ENCODE measurements around the gene FAH.
A peak's percentile ranks its signal among the peaks of the same experiment; 100 is the strongest.

Gene FAH

DNA sequence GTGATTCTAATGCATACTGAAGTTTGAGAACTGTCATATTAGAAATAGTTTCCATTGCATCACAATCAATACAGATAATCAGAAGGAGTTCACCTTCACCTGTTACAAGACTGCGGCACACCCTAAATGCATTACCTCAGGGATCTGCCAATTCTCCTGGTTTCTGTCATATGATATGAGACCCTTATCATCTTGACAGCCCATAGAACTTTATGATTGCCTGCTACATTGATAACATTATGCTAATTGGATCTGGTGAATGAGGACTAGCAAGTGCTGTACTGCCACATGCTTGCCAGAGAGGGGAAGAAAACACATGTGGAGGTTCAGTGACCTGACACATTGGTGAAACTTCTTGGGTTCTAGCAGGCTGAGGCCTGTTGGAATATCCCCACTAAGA, 41.4 kb downstream of the FAH start:
- DNase-seq (ENCODE audit: insufficient read length, low spot score) (no peak), FAIRE-seq (no peak)

- no peak for FAIRE-seq
Observed at GRCh38 chr15:80194914-80195313, 42.1 kb downstream of the FAH start.

DNA sequence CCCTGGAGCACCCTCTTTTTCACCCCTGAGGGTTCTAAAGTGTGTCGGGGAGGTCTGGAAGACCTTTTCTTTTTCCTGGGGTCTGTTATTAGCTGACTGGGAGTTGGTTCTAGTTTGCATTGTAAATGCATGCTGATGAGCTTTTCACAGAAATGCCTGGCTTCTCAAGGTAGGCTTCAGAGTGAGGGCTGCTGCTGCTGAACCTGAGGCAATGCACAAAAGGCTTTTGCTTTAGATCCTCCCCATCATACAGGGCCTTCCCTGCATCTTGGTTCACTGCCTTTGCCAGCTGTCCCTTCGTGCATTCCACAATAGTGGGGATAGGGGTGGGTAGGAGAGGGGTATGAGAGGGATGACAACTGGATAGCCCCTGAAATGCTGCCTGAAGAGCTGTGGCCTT, 46.6 kb downstream of the FAH start:
- FAIRE-seq (no peak), DNase-seq (ENCODE audit: insufficient read length, low spot score) (no peak)

More at GRCh38 chr15:80194914-80195313, 42.1 kb downstream of the FAH start:
- no peak for DNase-seq (ENCODE audit: insufficient read length, low spot score)

- no peak for FAIRE-seq
Observed at GRCh38 chr15:80199869-80200268, 47.1 kb downstream of the FAH start.

GRCh38 chr15:80201256-80202015, 48.6 kb downstream of the FAH start:
- no peak for FAIRE-seq

More at GRCh38 chr15:80199869-80200268, 47.1 kb downstream of the FAH start:
- no peak for DNase-seq (ENCODE audit: insufficient read length, low spot score)

DNA sequence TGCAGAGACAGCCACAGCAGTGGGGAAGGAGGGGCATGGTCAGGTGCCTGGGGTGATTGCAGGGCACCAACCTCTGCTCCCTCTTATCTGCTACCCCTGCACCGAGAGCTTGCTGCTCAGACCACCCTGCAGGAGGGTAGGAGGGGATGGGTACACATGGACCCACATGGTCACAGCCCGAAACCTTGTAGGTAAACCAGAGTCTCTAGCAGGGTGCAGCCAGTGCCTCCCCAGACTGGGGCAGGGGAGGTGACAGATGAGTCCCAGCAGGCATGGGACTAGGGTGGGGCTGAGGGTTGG, 49.2 kb downstream of the FAH start:
- DNase-seq (ENCODE audit: insufficient read length, low spot score) (no peak), FAIRE-seq (no peak)

More at GRCh38 chr15:80201256-80202015, 48.6 kb downstream of the FAH start:
- no peak for DNase-seq (ENCODE audit: insufficient read length, low spot score)

DNA sequence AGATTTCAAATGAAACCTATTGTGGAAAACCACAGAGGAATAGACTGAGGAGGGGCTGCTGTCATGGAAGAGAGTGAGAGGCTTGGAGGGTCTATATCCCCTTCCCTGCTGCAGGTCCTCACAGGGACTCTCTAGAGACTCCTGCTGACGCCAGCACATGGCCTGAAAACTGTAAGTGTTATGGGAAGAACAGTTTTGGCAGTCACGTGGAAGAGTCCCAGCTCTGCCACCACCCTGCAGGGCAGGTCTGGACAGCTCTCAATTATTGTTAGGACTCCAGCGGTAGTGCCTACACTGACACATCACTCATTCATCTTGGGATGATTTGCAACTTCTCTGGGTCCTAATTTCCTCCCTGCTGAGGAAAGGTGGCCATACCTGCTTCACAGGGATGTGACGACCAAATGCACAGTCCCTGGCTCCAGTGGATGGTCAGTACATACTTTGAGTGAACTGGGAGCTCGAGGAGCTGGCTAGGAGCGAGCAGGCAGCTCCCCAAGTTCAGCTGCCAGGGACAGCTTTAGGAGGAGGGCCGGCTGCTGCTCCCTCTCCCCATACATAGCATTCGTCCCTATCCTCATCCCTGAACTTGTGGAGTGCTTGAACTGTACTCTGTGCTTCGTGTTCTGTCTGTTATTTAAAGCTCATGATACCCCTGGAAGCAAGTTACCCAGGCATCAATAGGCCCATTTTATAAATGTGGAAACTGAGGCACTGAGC, 50.0 kb downstream of the FAH start:
- DNase-seq (ENCODE audit: insufficient read length, low spot score) (no peak), FAIRE-seq (no peak)

- no peak for DNase-seq (ENCODE audit: insufficient read length, low spot score)
- no peak for FAIRE-seq
Observed at GRCh38 chr15:80203361-80203885, 50.6 kb downstream of the FAH start.

GRCh38 chr15:80204231-80204630, 51.4 kb downstream of the FAH start:
- FAIRE-seq (no peak), DNase-seq (ENCODE audit: insufficient read length, low spot score) (no peak)

- FAIRE-seq = no peak
- DNase-seq (ENCODE audit: insufficient read length, low spot score) = no peak
Observed at GRCh38 chr15:80207887-80208286, 55.1 kb downstream of the FAH start.

GRCh38 chr15:80208758-80209734, 56.2 kb downstream of the FAH start:
- no peak for FAIRE-seq
- no peak for DNase-seq (ENCODE audit: insufficient read length, low spot score)

DNA sequence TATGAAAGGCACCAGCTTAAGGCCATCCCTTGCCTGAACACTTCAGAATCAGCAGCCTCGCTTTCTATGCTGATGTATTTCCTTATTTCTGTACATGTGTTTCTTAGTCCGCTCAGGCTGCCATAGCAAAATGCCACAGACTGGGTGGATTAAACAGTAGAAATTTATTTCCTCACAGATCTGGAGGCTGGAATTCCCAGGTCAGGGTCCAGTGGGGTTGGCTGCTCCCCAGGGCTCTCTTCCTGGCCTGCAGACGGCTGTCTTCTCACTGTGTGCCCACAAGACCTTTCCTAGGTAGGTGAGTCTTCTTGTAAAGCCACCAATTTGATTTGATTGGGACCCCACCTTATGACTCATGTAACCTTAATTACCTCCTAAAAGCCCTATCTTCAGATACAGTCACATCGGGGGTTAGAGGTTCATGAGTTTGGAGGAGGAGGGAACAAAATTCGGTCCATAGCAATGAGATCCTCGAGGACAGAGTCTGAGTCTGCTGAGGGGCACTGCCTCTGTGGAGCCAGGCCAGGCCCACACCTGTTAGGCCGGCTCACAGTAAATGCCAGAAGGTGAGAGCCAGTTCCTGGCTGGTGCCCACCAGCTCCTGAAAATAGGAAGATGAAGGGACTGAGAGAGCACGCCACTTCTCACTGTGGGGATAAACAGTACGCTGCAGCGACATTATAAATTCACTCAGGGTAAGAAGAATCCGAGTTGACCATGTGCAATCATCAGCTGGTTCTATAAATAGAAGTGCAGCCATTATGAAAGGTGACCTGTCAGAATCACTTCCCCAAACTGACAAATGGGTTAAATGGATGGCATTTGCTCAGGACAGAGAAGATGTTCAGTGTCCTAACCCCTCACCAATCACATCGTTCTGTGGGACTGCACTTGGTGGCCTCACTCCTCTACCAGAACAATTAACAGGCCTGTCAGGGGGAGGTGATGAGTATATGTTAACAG, 58.1 kb downstream of the FAH start:
- FAIRE-seq = no peak
- DNase-seq (ENCODE audit: insufficient read length, low spot score) = peak; percentile 9

GRCh38 chr15:80211976-80212375, 59.2 kb downstream of the FAH start:
- no peak for FAIRE-seq

GRCh38 chr15:80214910-80215309, 62.1 kb downstream of the FAH start:
- FAIRE-seq (no peak), DNase-seq (ENCODE audit: insufficient read length, low spot score) (no peak)

More at GRCh38 chr15:80211976-80212375, 59.2 kb downstream of the FAH start:
- DNase-seq (ENCODE audit: insufficient read length, low spot score) = no peak

DNA sequence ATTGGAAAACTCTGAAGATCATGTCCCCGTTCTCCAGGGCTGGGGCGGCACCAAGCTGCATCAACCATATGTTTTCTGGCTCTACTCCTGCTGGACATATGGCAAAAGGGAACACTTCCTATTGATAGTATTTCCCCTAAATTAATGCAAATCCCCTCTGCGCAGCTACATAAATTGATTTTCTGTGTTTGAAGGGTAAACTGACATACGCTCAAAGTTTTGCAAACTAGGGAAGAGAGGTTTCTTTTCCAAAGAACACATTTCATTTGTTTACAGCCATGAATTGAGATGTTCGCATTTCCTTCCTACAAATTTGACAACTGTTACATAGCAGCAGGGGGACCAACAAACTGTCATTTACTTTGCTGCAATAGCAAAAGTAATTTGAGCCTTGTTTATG, 63.3 kb downstream of the FAH start:
- FAIRE-seq (no peak), DNase-seq (ENCODE audit: insufficient read length, low spot score) (no peak)

DNA sequence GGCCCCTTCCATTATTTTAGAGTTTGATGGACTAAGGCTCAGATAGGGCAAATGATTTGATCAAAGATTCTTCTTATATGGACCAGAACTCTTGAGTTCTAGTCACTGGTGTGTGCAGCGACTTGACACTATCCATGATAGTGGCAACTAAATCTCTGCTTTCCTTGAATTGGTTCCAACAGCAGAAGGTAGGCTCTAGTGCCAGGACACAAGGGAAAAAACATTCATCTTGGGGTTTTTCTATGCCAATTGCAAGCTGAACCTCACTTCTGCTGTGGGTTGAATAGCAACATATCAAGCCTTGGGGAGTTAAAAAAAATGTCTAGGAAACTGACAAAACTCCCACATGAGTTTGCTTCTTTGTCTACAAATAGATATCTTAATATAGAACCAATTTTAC, 64.1 kb downstream of the FAH start:
- DNase-seq (ENCODE audit: insufficient read length, low spot score) (no peak), FAIRE-seq (no peak)

- DNase-seq (ENCODE audit: insufficient read length, low spot score) (no peak), FAIRE-seq (no peak)
Observed at GRCh38 chr15:80217327-80217900, 64.6 kb downstream of the FAH start.

- DNase-seq (ENCODE audit: insufficient read length, low spot score) (no peak), FAIRE-seq (no peak)
Observed at GRCh38 chr15:80219955-80220354, 67.2 kb downstream of the FAH start.

DNA sequence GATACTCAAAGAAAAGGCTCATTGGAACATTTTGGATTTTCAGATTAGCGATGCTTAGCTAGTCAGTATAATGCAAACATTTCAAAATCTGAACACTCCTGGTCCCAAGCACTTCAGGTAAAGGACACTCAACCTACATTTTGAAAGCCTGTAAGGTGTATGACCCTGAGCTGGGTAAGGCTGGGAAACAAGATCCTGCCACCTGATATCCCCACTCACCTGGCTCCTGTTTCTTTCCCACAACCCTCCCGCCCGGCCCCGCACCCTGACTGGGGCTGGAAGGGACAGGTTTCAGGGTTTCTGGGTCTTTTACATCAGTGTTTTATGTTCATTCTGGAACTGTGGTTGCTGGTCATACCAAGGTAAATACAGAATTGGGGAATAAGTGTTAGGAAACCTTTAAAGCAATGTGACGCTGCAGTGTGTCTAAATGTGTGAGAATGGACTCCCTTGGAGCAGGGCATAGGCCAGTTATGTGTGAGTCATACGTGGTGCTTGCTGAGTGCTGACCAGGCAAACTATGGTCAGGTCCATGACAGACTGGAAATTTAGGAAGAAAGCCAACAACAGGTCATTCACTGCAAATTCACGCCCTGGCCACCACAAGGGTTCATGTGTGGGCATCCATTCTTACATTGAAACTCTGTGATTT, 76.3 kb downstream of the FAH start:
- FAIRE-seq = no peak
- no peak for DNase-seq (ENCODE audit: insufficient read length, low spot score)

Measured in GM19239 (cell line).